Breast epithelium (tissue), 3 donors: ENCODE data around the gene SCN7A.

Source experiments
- CTCF ChIP-seq, 3 donors: fragments of 450-650 bp; IDR thresholded peaks; one replicate each; pipeline ENCODE4 v1.5.1; 2016 to 2017; ENCODE audit warnings: antibody characterized with exemption in 3 of 3, mild to moderate bottlenecking in 3 of 3, moderate library complexity in 3 of 3
- POLR2A ChIP-seq: fragments of 450-650 bp; IDR thresholded peaks from one replicate; pipeline ENCODE4 v1.6.1; 2016; ENCODE audit warnings: antibody characterized with exemption, mild to moderate bottlenecking, moderate library complexity

GRCh38 chr2:166468124-166469024, 25.7 kb downstream of the SCN7A start:
- TF ChIP-seq POLR2A (no peak), CTCF (IDR thresholded peaks at IDR 0.05) (no peak)
